NT2/D1 (cell line): ENCODE results near the gene CD34.

ENCODE experiments used
- DNase-seq: peaks from one replicate; pipeline ENCODE4 v3.0.0-alpha.2; 2011; ENCODE audit warnings: low read depth, low spot score
- H3K27me3 ChIP-seq: 2 replicates; pipeline ENCODE4 v1.6.0; 2011; ENCODE audit warnings: mild to moderate bottlenecking; ENCODE audit not compliant: insufficient read length, insufficient read depth
- H3K36me3 ChIP-seq: 2 replicates; pipeline ENCODE4 v1.6.1; 2011; ENCODE audit warnings: mild to moderate bottlenecking, low read length, mixed read lengths; ENCODE audit not compliant: insufficient read depth, insufficient read length
- H3K4me1 ChIP-seq: 2 replicates; pipeline ENCODE4 v1.5.1; 2011; ENCODE audit not compliant: insufficient read depth, insufficient read length
- H3K4me3 ChIP-seq: 2 replicates; pipeline ENCODE4 v1.5.1; 2011; ENCODE audit warnings: low read depth; ENCODE audit not compliant: insufficient read length
- H3K9ac ChIP-seq: 2 replicates; pipeline ENCODE4 v1.6.0; 2011; ENCODE audit warnings: low read depth; ENCODE audit not compliant: insufficient read length
- H3K9me3 ChIP-seq: 2 replicates; pipeline ENCODE4 v1.5.1; 2011; ENCODE audit warnings: mild to moderate bottlenecking, low read length; ENCODE audit not compliant: insufficient read depth
- SUZ12 ChIP-seq: IDR thresholded peaks from 2 replicates; pipeline ENCODE4 v1.6.1; 2011; ENCODE audit not compliant: insufficient read length, insufficient read depth; ENCODE audit errors: extremely low read depth
- YY1 ChIP-seq: IDR thresholded peaks from 2 replicates; pipeline ENCODE4 v1.6.1; 2011; ENCODE audit not compliant: insufficient read length, insufficient read depth
- ZNF274 ChIP-seq: IDR thresholded peaks from 2 replicates; pipeline ENCODE4 v1.6.1; 2011; ENCODE audit warnings: mild to moderate bottlenecking, low read depth, low read length

CD34 gene

GRCh38 chr1:207888652-207889051 lies 22.3 kb downstream of the CD34 start:
- Histone ChIP-seq H3K36me3 (no peaks in the 10 kb centered on the region), H3K4me1 (no peaks in the 10 kb centered on the region), H3K9ac (no peak overlapping the region), H3K9me3 (no peaks in the 10 kb centered on the region), H3K27me3 (no peaks in the 10 kb centered on the region), H3K4me3 (no peak overlapping the region)
- no peak for DNase-seq
- TF ChIP-seq ZNF274: no peak
- TF ChIP-seq YY1: no peak
- no peak for TF ChIP-seq SUZ12

- Histone ChIP-seq H3K4me3 (no peak overlapping the region), H3K27me3 (no peaks in the 10 kb centered on the region), H3K9ac (no peak overlapping the region), H3K36me3 (no peaks in the 10 kb centered on the region), H3K9me3 (no peaks in the 10 kb centered on the region), H3K4me1 (no peaks in the 10 kb centered on the region)
- no peak for DNase-seq
- TF ChIP-seq ZNF274 (no peak), SUZ12 (no peak), YY1 (no peak)
Observed at GRCh38 chr1:207887542-207888201, 23.3 kb downstream of the CD34 start.

GRCh38 chr1:207886227-207886626 lies 24.7 kb downstream of the CD34 start:
- no peak for DNase-seq
- no peak for TF ChIP-seq ZNF274
- no peak for TF ChIP-seq SUZ12
- TF ChIP-seq YY1: no peak
- H3K4me1 ChIP-seq: no peaks in the 10 kb centered on the region
- H3K27me3 ChIP-seq: no peaks in the 10 kb centered on the region
- no peak overlapping the region for H3K4me3 ChIP-seq
- H3K9ac ChIP-seq: no peak overlapping the region
- no peaks in the 10 kb centered on the region for H3K9me3 ChIP-seq
- H3K36me3 ChIP-seq: no peaks in the 10 kb centered on the region

- H3K4me3 ChIP-seq: no peak overlapping the region
- H3K36me3 ChIP-seq: no peaks in the 10 kb centered on the region
- no peak overlapping the region for H3K9ac ChIP-seq
- peak; percentile 82 for DNase-seq
- H3K4me1 ChIP-seq: no peaks in the 10 kb centered on the region
- H3K27me3 ChIP-seq: no peaks in the 10 kb centered on the region
- TF ChIP-seq SUZ12 (no peak), YY1 (no peak), ZNF274 (no peak)
- no peaks in the 10 kb centered on the region for H3K9me3 ChIP-seq
Observed at GRCh38 chr1:207885129-207886032, 25.5 kb downstream of the CD34 start.

- TF ChIP-seq SUZ12 (no peak), ZNF274 (no peak), YY1 (no peak)
- DNase-seq: no peak
- no peaks in the 10 kb centered on the region for H3K36me3 ChIP-seq
- no peak overlapping the region for H3K4me3 ChIP-seq
- no peaks in the 10 kb centered on the region for H3K27me3 ChIP-seq
- no peak overlapping the region for H3K9ac ChIP-seq
- no peaks in the 10 kb centered on the region for H3K9me3 ChIP-seq
- no peaks in the 10 kb centered on the region for H3K4me1 ChIP-seq
Observed at GRCh38 chr1:207884266-207885029, 26.5 kb downstream of the CD34 start.

GRCh38 chr1:207883660-207884250 lies 27.2 kb downstream of the CD34 start:
- no peak for DNase-seq
- no peaks in the 10 kb centered on the region for H3K36me3 ChIP-seq
- H3K9me3 ChIP-seq: no peaks in the 10 kb centered on the region
- H3K4me3 ChIP-seq: no peak overlapping the region
- no peak overlapping the region for H3K9ac ChIP-seq
- H3K27me3 ChIP-seq: no peaks in the 10 kb centered on the region
- TF ChIP-seq YY1: no peak
- no peak for TF ChIP-seq ZNF274
- no peak for TF ChIP-seq SUZ12
- H3K4me1 ChIP-seq: no peaks in the 10 kb centered on the region

- H3K9me3 ChIP-seq: no peaks in the 10 kb centered on the region
- no peak overlapping the region for H3K9ac ChIP-seq
- DNase-seq: no peak
- no peaks in the 10 kb centered on the region for H3K36me3 ChIP-seq
- no peak overlapping the region for H3K4me3 ChIP-seq
- TF ChIP-seq YY1 (no peak), SUZ12 (no peak), ZNF274 (no peak)
- H3K4me1 ChIP-seq: no peaks in the 10 kb centered on the region
- H3K27me3 ChIP-seq: no peaks in the 10 kb centered on the region
Observed at GRCh38 chr1:207883104-207883651, 27.7 kb downstream of the CD34 start.
